Lung (tissue), 12 donors: ENCODE results near the gene RUSC1. TPM values are rescaled to one million over a fixed set of nuclear protein-coding genes. Genes with fewer than 3 reads are reported as not detected.

ENCODE experiments used
- ATAC-seq: fragments of 200-7000 bp; cut with Tn5 transposase; one replicate; pipeline ENCODE4 v1.9.1; 2020; ENCODE audit warnings: moderate number of reproducible peaks; ENCODE audit not compliant: insufficient read depth, low FRiP score
- DNase-seq, 3 donors: peaks; one replicate each; pipeline ENCODE4 v3.0.0-alpha.2; 2013 to 2017
- H3K27ac ChIP-seq, 2 donors: one replicate each; pipeline ENCODE4 v1.5.1; 2013; ENCODE audit warnings: mild to moderate bottlenecking in 2 of 2, moderate library complexity in 2 of 2, control low read depth in 1 of 2, inconsistent platforms in 1 of 2, low read depth in 1 of 2, low read length in 1 of 2
- H3K27me3 ChIP-seq, 3 donors: one replicate each; pipeline ENCODE4 v1.5.1; 2013; ENCODE audit warnings: low read length in 2 of 3; ENCODE audit not compliant: control insufficient read depth in 3 of 3, insufficient read depth in 3 of 3
- H3K36me3 ChIP-seq, 4 donors: one replicate each; pipeline ENCODE4 v1.5.1; 2013; ENCODE audit warnings: low read length in 4 of 4, mild to moderate bottlenecking in 1 of 4, moderate library complexity in 1 of 4; ENCODE audit not compliant: control insufficient read depth in 4 of 4, insufficient read depth in 4 of 4
- H3K4me1 ChIP-seq, 5 donors: one replicate each; pipeline ENCODE4 v1.5.1; 2013; ENCODE audit warnings: low read length in 5 of 5, mild to moderate bottlenecking in 2 of 5, moderate library complexity in 1 of 5; ENCODE audit not compliant: control insufficient read depth in 5 of 5, insufficient read depth in 5 of 5
- H3K4me3 ChIP-seq: one replicate; pipeline ENCODE4 v1.5.1; 2013; ENCODE audit warnings: mild to moderate bottlenecking, control low read depth, moderate library complexity
- H3K9ac ChIP-seq, 2 donors: one replicate each; pipeline ENCODE4 v1.5.1; 2013; ENCODE audit warnings: low read length in 2 of 2, control low read depth in 1 of 2; ENCODE audit not compliant: insufficient read depth in 1 of 2
- H3K9me3 ChIP-seq, 4 donors: one replicate each; pipeline ENCODE4 v1.5.1; 2013; ENCODE audit warnings: low read length in 3 of 4, mild to moderate bottlenecking in 1 of 4, moderate library complexity in 1 of 4; ENCODE audit not compliant: control insufficient read depth in 4 of 4, insufficient read depth in 3 of 4
- CTCF ChIP-seq: IDR thresholded peaks from 2 replicates; pipeline ENCODE4 v1.5.1; 2012; ENCODE audit warnings: mild to moderate bottlenecking; ENCODE audit errors: control extremely low read depth, extremely low read depth
- WGBS, 2 donors: extraction: QIAGEN DNeasy Blood & Tissue Kit; methylation state at CpG; one replicate each; pipeline ENCODE4 v1.1.7; 2013; 5-methylcytosine and 5-hydroxymethylcytosine counted together
- polyA plus RNA-seq, 2 donors: library from polyadenylated mRNA; stranded (reverse); fragments of 200-250 nt; gene quantifications; one replicate each; pipeline ENCODE4 v1.2.1, GENCODE V29; 2013
- total RNA-seq, 2 donors: library from RNA; depleted of rRNA in 1 of 2; stranded (reverse); fragments of >200 nt in 1 of 2; gene quantifications; one replicate each; pipeline ENCODE4 v1.2.1, GENCODE V29; 2014 to 2021
- donor health status: control.
- donor health status: control.
- donor health status: Bipolar disorder and iron deficiency.
- donor health status: healthy.
- donor health status: DM: yes; HTN: yes; CAD: no.

The RUSC1 gene
- total and polyA plus RNA-seq, 4 donors, result 18.2 to 37.7 (median 22.8) TPM

DNA sequence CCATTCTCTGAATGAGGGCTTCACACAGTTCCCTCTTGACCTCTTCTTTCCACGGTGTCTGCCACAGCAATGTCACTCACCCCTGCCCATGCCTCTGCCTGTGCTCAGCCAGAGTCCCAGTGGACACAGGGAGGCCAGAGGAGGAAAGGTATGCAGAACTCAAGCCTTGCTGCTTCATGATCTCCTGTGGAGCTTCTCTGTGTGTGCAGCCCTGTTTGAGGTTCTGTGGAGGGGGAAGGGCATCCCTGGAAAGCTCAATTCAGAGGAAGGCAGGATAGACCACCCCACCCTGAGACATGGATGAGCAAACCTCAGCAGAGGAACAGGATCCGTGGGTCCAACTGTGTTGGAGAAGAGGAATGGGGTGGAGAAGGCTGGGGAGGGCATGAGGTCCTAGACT, 41.4 kb upstream of the RUSC1 start:
- WGBS, 2 donors, result 89 to 92% methylated on average over 2 of the region's 2 CpGs
- no peak for TF ChIP-seq CTCF
- no peak for DNase-seq
- ATAC-seq, result no peak
- Histone ChIP-seq H3K4me1 (peaks cover 0 to 20% (median 8%) of the 10 kb centered on the region in 5 donors), H3K36me3 (peaks cover 0 to 4% (median 0%) of the 10 kb centered on the region in 4 donors), H3K27me3 (no peaks in the 10 kb centered on the region), H3K9me3 (no peaks in the 10 kb centered on the region), H3K4me3 (no peak overlapping the region), H3K9ac (no peak overlapping the region), H3K27ac (no peak overlapping the region)

DNA sequence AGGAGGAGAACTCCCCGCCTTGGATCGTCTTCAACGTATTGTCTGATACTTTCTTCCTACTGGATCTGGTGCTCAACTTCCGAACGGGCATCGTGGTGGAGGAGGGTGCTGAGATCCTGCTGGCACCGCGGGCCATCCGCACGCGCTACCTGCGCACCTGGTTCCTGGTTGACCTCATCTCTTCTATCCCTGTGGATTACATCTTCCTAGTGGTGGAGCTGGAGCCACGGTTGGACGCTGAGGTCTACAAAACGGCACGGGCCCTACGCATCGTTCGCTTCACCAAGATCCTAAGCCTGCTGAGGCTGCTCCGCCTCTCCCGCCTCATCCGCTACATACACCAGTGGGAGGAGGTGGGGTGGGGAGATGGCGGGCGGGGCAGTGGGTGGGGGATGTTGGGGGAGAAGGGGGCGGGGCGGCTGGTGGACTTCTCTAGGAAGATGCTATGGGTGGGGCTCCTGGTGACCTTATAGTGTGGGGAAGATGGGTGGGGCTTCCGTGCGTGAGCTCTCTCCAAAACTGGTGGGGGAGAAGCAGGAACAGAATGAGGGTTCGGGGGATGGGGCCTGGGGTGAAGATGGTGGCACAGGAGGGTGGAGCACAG, 38.1 kb upstream of the RUSC1 start:
- WGBS, 2 donors, result 96% methylated on average over 29 of the region's 29 CpGs
- DNase-seq, result no peak
- H3K27ac ChIP-seq, result no peak overlapping the region
- no peak overlapping the region for H3K4me3 ChIP-seq
- H3K36me3 ChIP-seq, result peaks cover 0 to 4% (median 0%) of the 10 kb centered on the region in 4 donors
- peaks cover 0 to 13% (median 3%) of the 10 kb centered on the region in 5 donors for H3K4me1 ChIP-seq
- TF ChIP-seq CTCF, result no peak
- H3K9me3 ChIP-seq, result no peaks in the 10 kb centered on the region
- no peaks in the 10 kb centered on the region for H3K27me3 ChIP-seq
- ATAC-seq, result no peak
- H3K9ac ChIP-seq, result no peak overlapping the region

- WGBS, 2 donors, result 93 to 95% methylated on average over 12 of the region's 12 CpGs
- DNase-seq (no peak), ATAC-seq (no peak)
- no peak for TF ChIP-seq CTCF
- Histone ChIP-seq H3K4me3 (no peak overlapping the region), H3K27ac (no peak overlapping the region), H3K4me1 (no peaks in the 10 kb centered on the region), H3K9me3 (no peaks in the 10 kb centered on the region), H3K27me3 (no peaks in the 10 kb centered on the region), H3K9ac (no peak overlapping the region), H3K36me3 (peaks cover 0 to 7% (median under 1%) of the 10 kb centered on the region in 4 donors)
Observed at GRCh38 chr1:155284476-155284875, 36.2 kb upstream of the RUSC1 start.

GRCh38 chr1:155285063-155285462, 35.6 kb upstream of the RUSC1 start:
- no peak overlapping the region for H3K9ac ChIP-seq
- H3K4me3 ChIP-seq, result no peak overlapping the region
- no peaks in the 10 kb centered on the region for H3K9me3 ChIP-seq
- H3K4me1 ChIP-seq, result no peaks in the 10 kb centered on the region
- TF ChIP-seq CTCF, result no peak
- no peaks in the 10 kb centered on the region for H3K27me3 ChIP-seq
- peaks cover 0 to 7% (median under 1%) of the 10 kb centered on the region in 4 donors for H3K36me3 ChIP-seq
- no peak overlapping the region for H3K27ac ChIP-seq
- ATAC-seq, result no peak
- WGBS, 2 donors, result 93 to 97% methylated on average over 14 of the region's 14 CpGs
- DNase-seq, result no peak
